Right renal cortex interstitium (tissue), 3 donors: Measurements from ENCODE around the gene CNTNAP5. TPM values are rescaled to one million over a fixed set of nuclear protein-coding genes. Genes with fewer than 3 reads are reported as not detected.

Experiments used
- DNase-seq, 3 donors: peaks; one replicate each; pipeline ENCODE4 v3.0.0-alpha.2; 2013; ENCODE audit warnings: low read depth in 3 of 3, low spot score in 2 of 3
- polyA plus RNA-seq, 3 donors: library from polyadenylated mRNA; unstranded; fragments of 120-200 nt; gene quantifications; one replicate each; pipeline ENCODE4 v1.2.1, GENCODE V29; 2013; ENCODE audit not compliant: insufficient read length in 3 of 3

Gene CNTNAP5
- polyA plus RNA-seq, 3 donors, result not detected

DNA sequence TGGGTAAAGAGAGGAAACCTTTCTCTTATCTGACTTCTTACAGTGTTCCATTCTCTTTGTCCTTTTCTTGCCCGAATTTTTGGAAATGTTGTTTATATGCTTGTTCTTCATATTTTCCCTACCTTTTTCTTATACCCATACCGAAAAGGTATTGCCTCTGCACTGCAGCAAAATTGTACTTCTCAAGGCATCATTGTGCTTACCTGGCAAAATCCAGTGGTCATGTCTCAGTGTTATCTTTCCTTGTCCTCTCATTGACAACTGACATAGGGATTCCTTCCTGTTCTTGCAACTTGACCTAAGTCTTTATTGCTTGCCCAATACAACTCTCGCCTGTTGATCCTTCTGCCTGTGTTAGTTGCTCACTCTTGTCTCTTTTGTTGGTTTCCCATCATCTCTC is 842.2 kb downstream of the CNTNAP5 start:
- DNase-seq, result no peak

DNA sequence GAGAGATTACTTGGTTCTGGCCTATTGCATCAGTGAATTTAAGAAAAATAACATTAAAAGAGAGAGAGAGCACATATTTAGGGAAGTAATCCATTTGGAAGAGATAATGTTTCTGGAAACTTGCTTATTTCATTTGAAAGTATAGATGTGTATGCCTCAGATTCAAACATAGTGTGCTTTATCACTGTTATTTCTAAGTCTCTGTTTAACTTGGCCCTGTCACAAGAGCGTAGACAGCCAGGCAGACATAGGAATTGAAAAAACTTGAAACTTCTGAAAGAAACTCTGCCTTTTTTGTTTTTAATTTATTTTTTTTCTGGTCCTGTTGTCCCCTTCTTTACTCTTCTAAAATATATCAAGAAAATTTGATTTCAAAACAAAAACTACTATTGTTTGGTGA is 849.1 kb downstream of the CNTNAP5 start:
- no peak for DNase-seq

DNA sequence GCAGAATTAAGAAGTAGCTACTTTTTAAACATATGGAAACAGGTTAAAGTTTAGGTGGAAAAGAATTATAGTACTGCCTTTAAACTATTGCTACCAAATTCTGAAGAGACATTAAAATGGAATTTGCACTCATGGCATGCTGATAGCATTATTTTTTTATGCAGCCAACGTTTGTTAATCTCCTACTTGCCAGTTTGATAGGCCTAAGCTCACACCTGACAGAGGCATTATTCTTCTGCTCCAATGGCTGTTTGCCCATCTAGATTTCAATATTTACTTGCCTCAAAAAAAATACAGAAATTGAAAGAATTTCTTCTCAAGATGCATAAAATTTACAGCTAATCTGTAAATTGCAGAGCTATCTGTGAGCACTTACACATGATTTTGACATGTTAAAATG is 849.6 kb downstream of the CNTNAP5 start:
- no peak for DNase-seq

DNA sequence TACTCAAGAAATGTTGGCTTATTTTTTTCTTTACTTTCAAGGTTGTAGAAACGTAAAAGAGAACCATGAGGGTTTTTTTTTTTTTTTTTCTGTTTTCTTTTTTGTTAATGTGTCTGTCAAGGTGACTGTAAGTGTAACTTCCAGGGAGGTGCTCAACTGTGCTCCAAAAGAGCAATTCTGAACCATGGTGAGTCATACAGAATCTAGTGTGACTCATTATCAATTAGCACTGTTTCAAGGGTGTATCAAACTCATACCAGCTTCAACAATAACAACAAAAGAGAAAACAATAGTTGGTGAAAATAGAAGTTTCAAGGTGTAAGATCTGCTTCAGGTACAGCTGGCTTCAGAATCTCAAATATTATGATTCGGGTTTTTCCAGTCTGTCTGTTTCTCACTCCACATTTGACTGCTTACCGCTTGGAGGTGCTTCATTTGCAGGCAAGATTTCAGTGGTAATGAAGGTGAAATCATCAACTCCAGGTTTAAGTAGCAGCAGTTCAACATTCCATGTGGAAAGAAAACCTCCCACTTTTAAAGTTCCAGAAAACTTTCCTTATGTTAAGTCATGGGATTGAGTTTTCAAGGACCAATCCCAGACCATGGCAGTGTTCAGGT is 850.6 kb downstream of the CNTNAP5 start:
- no peak for DNase-seq

DNA sequence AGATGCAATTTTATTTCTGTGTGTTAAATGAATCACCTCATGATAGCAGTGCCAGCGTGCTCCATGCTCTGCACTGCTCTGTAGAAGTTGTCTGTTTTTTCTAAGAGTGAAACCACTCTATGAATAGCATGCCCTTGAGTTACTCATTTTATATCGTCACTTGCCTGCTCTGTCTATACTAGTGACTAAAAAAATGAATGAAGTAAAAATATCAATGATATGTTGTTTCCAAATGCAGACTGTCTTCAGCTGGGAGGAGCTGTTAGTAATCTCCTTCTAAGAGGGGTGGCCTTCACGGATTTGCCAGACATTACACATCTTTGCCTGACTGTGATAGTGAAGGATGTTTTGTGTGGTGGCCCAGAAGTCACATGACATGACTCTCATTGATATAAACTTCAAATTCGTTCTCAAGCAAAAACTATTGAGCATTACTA is 852.1 kb downstream of the CNTNAP5 start:
- DNase-seq, result no peak

DNA sequence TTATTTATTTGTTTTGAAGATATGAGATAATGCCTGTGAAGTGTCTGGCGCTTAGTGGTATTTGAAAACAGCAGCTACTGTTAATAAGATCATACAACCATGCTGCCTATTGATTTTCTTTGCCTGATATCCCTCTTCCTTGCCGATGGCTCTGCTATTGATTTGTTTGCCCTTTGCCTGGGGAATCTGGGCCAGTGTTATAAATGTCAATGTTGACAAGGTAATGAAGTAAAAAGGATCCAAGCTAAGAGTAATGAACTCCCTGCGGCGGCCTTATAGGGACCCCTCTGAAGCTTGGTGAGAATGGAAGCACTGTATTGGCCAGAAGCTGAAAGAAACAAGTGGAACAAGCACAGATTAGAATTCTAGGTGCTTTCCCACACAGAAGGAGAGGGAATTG is 854.6 kb downstream of the CNTNAP5 start:
- DNase-seq, result no peak

DNA sequence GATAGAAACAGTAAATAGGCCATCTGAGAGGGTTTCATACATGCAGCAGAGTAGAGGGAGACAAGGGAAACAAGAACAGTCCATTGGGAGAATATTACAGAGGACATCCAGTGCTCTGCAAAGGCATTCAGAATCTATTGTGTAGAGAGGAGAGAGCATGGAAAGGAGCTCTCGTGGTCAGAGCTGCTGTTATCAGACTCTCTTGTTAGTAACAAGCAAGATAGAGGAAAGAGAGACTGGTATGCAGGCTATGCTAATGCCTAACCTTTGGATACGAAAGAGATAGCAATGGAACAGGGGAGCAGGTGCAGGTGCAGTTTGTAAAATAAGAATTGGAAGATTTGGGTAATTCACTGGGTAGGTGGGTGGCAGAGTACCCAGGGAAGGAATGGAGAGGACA is 855.9 kb downstream of the CNTNAP5 start:
- DNase-seq, result no peak

DNA sequence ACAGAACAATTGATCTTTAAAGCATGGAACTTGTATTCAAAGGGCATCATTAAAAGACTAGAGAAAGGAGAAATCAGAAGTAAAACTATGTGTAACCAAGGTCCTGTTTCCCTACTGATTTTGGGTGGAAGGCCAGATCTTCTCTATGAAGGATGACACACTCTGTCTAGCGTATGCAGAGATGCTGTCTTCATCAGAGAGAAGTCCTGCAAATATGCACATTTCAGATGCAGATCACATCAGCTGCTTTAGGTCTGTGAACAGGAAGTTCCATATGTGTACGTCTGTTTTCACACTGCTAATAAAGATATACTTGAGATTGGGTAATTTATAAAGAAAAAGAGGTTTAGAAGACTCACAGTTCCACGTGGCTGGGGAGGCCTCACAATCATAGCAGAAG is 857.3 kb downstream of the CNTNAP5 start:
- DNase-seq, result no peak

DNA sequence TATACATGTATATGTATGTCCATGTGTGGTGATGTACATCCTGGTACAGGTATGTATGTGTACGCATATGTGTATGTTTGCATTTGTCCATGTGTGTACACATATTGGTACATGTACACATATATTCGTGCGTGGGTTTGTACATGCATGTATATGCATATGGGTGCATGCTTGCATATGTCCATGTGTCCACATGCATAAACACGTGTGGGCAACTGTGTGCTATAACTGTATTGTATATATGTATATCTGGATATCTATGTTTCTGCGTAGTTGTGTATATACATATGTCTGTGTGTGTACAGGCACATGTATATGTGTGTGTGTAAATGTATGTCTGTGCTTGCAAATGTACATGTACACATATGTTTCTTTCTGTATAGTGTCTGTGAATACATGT is 858.5 kb downstream of the CNTNAP5 start:
- no peak for DNase-seq

DNA sequence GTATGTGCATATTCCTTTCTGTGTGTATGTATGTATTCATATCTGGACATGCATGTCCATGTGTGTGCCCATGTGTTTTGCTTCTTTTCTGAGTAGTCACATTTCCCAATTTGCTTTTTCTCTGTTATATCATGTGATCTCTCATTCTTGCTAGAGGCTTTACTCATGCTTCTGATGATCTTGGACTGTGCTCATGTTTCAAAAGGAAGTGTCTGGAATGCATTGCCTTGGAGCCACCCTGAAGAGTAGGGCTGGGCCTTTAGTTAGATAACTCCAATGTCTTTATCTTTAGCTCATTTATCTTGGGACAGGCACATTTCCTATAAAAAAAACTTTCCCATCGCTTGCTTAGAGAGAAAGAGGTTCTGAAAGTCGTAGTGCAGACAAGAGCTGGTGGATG is 859.2 kb downstream of the CNTNAP5 start:
- DNase-seq, result no peak

DNA sequence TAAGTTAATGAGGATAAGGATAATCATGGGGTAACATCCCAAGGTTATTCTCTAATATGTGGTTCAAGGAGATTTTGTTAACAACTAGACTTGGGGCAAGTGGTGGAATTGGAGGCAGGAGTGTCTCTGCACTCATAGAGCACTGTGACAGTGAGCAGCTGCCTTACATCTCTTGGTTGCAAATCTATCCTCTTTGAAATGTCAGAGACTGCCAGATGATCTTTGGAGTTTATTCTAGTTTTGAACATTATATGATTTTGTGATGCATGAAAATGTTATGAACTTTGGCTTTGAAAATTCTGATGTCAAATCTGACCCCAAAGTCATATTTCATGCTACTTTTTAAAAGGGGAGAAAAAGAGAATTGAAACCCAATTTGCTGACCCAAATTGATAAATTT is 861.1 kb downstream of the CNTNAP5 start:
- DNase-seq, result no peak

DNA sequence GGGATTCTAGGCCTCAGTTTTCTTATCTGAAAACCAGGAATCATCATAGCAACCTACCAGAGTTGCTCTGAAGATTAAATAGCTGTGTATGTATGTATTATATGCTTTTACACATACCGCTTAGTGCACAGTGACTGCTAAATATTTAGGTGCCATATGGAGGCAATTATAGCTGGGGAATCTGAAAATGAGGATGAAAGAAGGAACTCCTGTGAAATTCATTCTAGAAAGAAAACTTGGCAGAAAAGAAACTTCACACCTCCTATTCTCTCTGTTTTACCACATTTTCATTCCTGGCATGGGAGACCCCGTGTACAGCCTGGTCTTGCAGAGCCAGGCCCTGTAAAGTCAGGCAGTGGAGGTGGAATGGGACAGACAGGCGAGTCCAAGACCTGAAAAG is 862.4 kb downstream of the CNTNAP5 start:
- DNase-seq, result no peak

DNA sequence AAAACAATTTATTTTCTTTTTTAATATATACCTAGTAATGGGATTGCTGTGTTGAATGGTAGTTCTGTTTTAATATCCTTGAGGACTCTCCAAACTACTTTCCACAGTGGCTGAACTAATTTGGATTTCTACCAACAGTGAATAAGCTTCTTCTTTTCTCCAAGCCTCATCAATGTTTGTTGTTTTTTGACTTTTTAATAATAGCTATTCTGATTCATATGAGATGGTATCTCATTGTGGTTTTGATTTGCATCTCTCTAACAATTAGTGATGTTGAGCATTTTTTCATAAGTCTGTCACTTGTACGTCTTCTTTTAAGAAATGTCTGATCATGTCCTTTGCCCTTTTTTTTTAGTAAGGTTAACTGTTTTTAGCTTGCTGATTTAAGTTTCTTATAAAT is 863.3 kb downstream of the CNTNAP5 start:
- no peak for DNase-seq

DNA sequence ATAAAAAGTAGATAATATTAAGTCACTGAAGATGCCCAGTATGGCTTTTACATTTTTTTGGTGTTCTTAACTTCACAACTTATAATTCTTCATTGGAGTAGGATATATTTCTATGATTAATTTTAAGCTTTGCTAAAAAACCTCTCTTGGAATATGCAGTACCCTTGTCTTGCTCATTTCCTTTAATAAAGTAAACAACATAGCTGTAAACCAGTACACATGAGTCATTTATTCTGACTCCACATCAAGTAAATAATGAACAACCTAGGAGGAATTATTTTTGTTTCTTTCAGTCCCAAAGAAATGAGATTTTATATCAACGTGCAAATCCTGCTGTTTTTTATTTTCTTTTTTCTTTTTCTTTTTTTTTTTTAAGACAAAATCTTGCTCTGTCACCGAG is 869.1 kb downstream of the CNTNAP5 start:
- DNase-seq, result no peak

DNA sequence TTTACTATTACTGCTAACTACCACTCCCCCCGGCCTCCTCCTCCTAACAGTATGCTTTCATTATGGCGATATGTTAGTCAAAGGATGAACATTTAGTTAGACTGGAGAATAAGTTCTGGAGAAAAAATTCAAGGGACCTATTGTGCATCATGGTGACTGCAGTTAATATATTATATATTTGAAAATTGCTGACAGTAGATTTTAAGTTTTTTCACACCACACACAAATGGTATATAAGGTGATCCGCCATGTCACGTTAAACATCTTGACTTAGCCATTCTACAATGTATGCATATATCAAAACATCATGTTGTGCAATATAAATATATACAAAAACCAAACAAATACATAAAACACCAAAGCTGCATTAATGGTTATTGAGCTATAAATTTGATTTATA is 873.7 kb downstream of the CNTNAP5 start:
- no peak for DNase-seq

DNA sequence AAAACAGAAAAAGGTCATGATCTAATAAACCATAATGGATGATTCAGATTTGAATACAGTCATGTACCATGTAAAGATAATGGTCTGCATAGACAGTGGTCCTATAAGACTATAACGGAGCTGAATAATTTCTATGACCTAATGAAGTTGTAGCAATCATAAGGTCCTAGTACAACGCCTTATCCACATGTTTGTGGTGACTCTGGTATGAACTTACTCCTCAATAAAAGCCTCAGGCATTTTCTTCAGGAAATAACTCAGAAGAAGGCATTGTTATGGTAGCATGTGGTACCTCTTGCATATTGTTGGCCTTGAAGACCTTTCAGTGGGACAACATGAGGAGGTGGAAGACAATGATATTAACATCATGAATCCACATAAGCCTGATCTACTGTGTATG is 883.3 kb downstream of the CNTNAP5 start:
- no peak for DNase-seq

DNA sequence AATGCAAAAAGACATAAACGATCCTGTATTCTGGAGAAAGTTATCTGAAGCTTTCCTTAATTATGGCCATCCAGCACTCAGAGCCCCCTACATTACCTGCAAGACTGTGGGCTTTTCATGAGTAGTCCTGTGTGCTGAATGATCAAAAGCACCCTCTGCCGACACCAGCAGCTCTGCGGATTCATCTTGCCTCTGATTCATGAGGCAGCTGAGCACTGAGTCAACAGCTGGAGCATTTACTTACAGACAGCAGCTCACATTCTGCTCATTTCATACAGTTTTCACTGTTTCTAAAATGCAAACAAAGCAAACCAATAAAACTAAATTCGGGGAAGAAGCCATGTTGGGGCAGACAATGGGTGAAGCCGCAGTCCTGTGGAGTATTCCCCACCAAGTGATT is 886.5 kb downstream of the CNTNAP5 start:
- DNase-seq, result peak in 1 of 3 donors; percentile 5

DNA sequence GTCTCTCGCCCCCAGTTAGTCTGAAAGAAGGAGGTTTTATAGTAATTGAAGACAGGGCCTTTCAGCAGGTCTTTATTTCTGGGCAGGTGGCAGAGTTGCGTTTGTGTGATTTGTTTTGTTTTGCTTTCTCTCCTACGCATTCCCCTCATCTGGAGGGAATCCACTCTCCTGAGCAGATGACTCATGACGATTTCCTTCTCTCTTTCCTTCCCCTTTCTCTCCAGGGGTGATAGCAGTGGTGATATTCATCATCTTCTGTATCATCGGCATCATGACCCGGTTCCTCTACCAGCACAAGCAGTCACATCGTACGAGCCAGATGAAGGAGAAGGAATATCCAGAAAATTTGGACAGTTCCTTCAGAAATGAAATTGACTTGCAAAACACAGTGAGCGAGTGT is 888.8 kb downstream of the CNTNAP5 start:
- no peak for DNase-seq

DNA sequence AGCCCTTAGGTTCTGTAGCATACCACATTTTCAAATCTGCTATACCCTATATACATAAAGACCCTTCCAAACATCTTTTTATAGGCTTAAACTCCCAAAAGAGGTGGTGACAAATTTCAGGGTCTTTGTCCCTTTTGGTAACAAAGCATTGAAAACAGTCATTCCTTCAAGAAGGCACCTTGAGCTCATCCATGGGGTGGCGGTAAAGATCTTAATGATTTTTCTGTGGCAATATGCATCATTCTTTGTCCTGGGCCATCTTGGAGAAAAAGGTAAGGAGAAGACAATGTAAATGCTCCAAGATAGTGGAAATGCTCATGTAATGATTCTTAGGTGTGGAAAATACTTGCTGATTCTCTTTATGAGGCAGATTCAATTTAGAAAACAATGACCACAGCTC is 890.5 kb downstream of the CNTNAP5 start:
- DNase-seq, result no peak

DNA sequence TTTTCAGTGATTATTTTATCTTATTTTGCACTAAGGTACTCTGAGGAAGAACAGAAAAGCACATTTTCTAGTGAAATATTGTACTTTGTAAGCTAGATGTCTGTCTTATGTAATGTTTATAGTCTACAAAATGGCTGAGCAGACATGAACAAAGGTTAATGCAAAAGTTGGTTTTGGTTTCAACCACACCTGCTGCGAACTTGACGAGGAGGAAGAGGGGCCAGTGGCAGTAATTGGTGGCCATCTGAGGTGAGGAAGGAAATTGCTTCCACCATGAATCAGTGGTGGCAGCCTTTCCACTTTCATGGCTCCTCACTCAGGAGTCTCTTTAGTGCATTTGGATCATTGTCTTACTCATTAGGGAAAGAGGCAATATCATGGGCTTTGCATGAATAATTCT is 894.2 kb downstream of the CNTNAP5 start:
- DNase-seq, result no peak

DNA sequence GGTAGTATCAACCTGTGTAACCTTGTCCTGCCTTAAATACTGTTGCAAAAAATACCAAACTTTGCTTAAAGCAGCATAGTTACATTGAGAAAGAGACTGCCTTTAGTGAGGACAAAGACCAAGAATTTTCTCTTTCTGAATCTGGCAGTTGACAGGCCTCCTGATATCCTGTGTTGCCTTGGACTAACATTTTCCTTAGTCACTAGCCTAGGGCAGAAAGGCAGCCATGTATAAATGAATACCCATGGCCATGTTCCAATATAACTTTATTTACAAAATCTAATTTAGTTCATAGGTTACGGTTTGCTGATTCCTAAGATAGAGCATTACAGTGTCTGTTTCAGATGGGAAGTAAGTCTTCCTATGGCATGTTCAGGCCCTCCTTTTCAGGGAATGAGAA is 895.4 kb downstream of the CNTNAP5 start:
- no peak for DNase-seq

DNA sequence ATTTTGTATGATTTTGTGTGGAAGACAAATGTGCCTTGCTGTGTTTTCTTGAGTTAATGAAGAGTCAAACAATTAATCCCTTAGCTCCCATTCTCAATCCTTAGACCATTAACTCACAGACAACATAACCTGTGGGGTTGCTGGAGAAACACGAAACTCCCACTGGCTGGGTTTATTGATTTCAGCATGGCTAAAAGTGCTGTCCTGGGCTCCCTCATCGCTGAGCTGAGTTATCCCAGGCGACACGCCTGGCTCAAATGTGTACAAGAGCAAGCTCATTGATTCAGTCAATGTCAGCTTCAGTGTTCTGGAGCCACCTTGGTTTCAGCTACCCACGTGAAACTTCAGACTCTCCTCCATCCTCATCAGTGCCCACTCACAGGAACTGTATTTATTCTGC is 896.1 kb downstream of the CNTNAP5 start:
- DNase-seq, result no peak

DNA sequence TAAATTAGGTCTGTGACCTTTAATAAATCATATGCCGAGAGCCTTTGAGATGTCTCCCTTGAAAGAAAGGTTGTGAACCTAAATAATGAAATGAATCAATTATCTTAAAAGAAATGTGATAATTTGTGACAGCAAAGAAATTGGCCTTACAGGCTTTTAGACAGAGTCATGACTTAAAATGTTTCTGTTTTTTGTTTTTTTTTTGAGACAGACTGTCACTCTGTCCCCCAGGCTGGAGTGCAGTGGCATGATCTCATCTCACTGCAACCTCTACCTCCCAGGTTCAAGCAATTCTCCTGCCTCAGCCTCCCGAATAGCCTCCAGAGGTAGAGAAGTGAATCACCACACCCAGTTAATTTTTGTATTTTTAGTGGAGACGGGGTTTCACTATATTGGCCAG is 898.0 kb downstream of the CNTNAP5 start:
- no peak for DNase-seq
